Fibroblast of villous mesenchyme (primary cell): ENCODE results near the gene AGPS. TPM values are rescaled to one million over a fixed set of nuclear protein-coding genes. Genes with fewer than 3 reads are reported as not detected.

Source experiments
- DNase-seq: peaks from one replicate; pipeline ENCODE4 v3.0.0-alpha.2; 2010; ENCODE audit warnings: low read depth
- H3K4me3 ChIP-seq: 2 replicates; pipeline ENCODE4 v1.5.1; 2011; ENCODE audit warnings: low read depth, mild to moderate bottlenecking, low read length
- small RNA-seq: library from RNA; depleted of rRNA; stranded (forward); fragments of <200 nt; gene quantifications from one replicate; pipeline ENCODE3, GENCODE V24; 2012
- total RNA-seq: library from RNA; depleted of rRNA; stranded (reverse); fragments of >200 nt; gene quantifications from 2 replicates; pipeline ENCODE4 v1.2.3, GENCODE V29; 2012
- TF ChIP-seq, protein P1 (sequence below): IDR thresholded peaks from 2 replicates; pipeline ENCODE4 v1.5.1; 2012; ENCODE audit warnings: low read depth, mild to moderate bottlenecking, low read length; ENCODE audit not compliant: insufficient read depth

AGPS gene
- total RNA-seq, 1 donor: 46.2 TPM

DNA sequence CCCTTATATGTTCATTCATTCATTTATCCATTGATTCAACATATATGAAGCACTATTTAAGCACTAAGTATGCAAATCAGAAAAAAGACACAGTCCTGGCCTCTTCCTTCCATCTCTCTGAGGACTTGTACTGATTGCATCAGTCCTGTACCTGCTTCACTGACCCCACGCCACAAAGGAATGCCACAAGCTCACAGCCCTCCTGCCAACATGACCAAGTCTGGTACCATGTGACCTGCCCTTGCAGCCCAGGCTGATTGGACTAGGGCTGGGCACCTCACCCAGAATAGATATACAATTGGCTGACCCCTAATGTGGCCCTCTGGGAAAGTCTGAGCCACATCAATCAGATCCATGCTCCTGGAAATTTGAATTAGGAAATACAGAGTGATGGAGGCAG is 196.6 kb downstream of the AGPS start:
- DNase-seq: no peak
- TF ChIP-seq, protein P1, sequence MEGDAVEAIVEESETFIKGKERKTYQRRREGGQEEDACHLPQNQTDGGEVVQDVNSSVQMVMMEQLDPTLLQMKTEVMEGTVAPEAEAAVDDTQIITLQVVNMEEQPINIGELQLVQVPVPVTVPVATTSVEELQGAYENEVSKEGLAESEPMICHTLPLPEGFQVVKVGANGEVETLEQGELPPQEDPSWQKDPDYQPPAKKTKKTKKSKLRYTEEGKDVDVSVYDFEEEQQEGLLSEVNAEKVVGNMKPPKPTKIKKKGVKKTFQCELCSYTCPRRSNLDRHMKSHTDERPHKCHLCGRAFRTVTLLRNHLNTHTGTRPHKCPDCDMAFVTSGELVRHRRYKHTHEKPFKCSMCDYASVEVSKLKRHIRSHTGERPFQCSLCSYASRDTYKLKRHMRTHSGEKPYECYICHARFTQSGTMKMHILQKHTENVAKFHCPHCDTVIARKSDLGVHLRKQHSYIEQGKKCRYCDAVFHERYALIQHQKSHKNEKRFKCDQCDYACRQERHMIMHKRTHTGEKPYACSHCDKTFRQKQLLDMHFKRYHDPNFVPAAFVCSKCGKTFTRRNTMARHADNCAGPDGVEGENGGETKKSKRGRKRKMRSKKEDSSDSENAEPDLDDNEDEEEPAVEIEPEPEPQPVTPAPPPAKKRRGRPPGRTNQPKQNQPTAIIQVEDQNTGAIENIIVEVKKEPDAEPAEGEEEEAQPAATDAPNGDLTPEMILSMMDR: no peak
- H3K4me3 ChIP-seq: no peak overlapping the region

GRCh38 chr2:177592397-177592796 is 199.8 kb downstream of the AGPS start:
- no peak for DNase-seq
- TF ChIP-seq, protein P1: no peak
- H3K4me3 ChIP-seq: no peak overlapping the region

GRCh38 chr2:177592945-177593344 is 200.4 kb downstream of the AGPS start:
- DNase-seq: no peak
- no peak overlapping the region for H3K4me3 ChIP-seq
- TF ChIP-seq, protein P1: no peak

GRCh38 chr2:177593402-177593801 is 200.8 kb downstream of the AGPS start:
- no peak overlapping the region for H3K4me3 ChIP-seq
- no peak for DNase-seq
- TF ChIP-seq, protein P1: no peak

Small RNAs within 50 kb of the gene (small RNA-seq; reads per million reads assigned to genes)
- gene RF01210: not detected

Other genes starting within 250 kb of the AGPS start
- 33.2 and 38.0 TPM in 2 replicates for gene HNRNPA3, start 180.0 kb upstream of the AGPS start, total RNA-seq
- 48.3 and 78.6 TPM in 2 replicates for gene NFE2L2, start 128.0 kb upstream of the AGPS start, total RNA-seq